ENCODE results near the gene KRTCAP2. TPM values are rescaled to one million over a fixed set of nuclear protein-coding genes. Genes with fewer than 3 reads are reported as not detected.

Gene KRTCAP2
- total and polyA plus RNA-seq, 2 donors, result 97.7 to 223 TPM

- no peaks in the 10 kb centered on the region for H3K9me3 ChIP-seq (ENCODE audit: control insufficient read depth in 2 of 2, insufficient read depth in 1 of 2, low read length in 1 of 2)
- H3K36me3 ChIP-seq (ENCODE audit: control insufficient read depth in 2 of 2, insufficient read depth in 2 of 2, low read length in 1 of 2), result peaks cover 0 to 5% of the 10 kb centered on the region in 2 donors
- no peak overlapping the region for H3K4me3 ChIP-seq (ENCODE audit: low read length in 2 of 2)
- WGBS, result 85% methylated on average over 16 of the region's 16 CpGs
- DNase-seq (ENCODE audit: low read depth in 6 of 9, low spot score in 9 of 9), result no peak
- peaks cover 0 to 2% of the 10 kb centered on the region in 2 donors for H3K27me3 ChIP-seq (ENCODE audit: control insufficient read depth in 2 of 2, insufficient read depth in 1 of 2, low read length in 1 of 2)
- no peak overlapping the region for H3K27ac ChIP-seq (ENCODE audit: low read depth in 1 of 2, low read length in 1 of 2)
- peaks cover 2 to 3% of the 10 kb centered on the region in 2 donors for H3K4me1 ChIP-seq (ENCODE audit: control insufficient read depth in 2 of 2, insufficient read depth in 2 of 2, low read length in 2 of 2)
These were observed 14.4 kb upstream of the KRTCAP2 start for GRCh38 chr1:155187456-155187891.

DNA sequence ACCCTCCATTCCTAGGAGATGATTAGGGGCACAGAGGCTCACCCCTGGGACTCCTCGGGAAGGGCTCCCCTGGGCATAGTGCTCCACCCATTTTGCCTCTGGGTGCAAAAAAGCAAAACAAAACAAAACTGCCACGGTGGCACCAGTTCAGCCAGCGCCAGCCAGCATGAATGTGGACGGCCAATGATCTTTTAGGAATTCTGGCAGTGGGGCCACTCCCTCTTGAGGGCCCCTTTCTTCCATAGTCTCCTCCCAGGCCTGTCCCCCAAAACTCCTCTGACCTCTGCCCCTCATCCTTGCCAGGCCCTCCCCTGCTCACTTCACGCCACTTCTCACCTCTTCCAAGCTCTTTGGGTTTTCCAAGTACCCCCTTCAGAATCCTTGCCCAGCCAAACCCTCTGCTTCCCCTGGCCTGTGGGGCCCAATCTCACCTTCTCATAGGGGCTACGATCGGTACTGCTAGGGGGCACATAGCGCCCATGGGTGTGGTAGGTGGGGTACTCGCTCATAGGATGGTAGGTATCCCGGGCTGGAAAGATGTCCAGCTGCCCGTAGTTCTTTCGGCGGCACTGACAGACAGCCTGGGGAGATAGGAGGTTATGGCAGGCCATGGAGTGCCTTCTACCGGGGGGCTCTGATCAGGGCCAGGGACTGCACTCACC is 13.8 kb upstream of the KRTCAP2 start:
- Histone ChIP-seq H3K4me1 (ENCODE audit: control insufficient read depth in 2 of 2, insufficient read depth in 2 of 2, low read length in 2 of 2) (no peaks in the 10 kb centered on the region), H3K36me3 (ENCODE audit: control insufficient read depth in 2 of 2, insufficient read depth in 2 of 2, low read length in 1 of 2) (peaks cover 0 to 5% of the 10 kb centered on the region in 2 donors), H3K4me3 (ENCODE audit: low read length in 2 of 2) (no peak overlapping the region), H3K27ac (ENCODE audit: low read depth in 1 of 2, low read length in 1 of 2) (no peak overlapping the region), H3K9me3 (ENCODE audit: control insufficient read depth in 2 of 2, insufficient read depth in 1 of 2, low read length in 1 of 2) (no peaks in the 10 kb centered on the region), H3K27me3 (ENCODE audit: control insufficient read depth in 2 of 2, insufficient read depth in 1 of 2, low read length in 1 of 2) (no peaks in the 10 kb centered on the region)
- DNase-seq (ENCODE audit: low read depth in 6 of 9, low spot score in 9 of 9), result no peak
- 92% methylated on average over 14 of the region's 14 CpGs for WGBS

DNA sequence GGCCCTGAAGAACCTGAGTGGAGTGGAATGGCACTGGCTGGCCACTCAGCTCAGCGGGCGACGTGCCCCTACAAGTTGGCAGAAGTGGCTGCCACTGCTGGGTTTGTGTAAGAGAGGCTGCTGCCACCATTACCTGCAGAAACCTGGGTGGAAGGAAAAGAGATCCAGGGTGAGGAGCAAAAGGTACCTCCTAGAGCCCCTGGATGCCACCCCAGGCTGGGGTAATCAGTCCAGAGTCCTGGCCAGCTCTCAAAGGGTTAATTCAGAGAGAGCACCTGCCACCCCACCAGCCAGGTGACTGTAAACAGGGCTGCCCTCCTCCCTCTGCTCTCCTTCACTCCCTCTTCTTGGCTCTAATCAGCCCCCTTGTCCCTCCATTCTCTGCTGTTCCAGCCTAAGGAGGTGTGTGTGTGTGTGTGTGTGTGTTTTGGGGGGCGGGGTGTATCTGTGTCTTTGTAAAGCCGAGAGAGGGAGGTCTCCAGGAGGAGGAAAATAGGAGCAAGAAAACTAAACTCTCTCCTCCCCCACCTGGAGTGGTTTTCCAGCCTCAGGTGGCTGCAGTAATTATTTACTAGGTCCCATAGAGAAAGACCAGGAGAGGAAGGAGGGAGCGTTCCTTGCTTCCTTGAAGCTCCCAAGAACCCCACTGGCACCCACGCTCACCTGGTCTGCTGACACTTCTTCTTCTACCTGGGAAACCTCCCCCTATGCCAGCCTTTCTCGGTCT is 13.1 kb upstream of the KRTCAP2 start:
- no peak overlapping the region for H3K27ac ChIP-seq (ENCODE audit: low read depth in 1 of 2, low read length in 1 of 2)
- DNase-seq (ENCODE audit: low read depth in 6 of 9, low spot score in 9 of 9), result no peak
- no peaks in the 10 kb centered on the region for H3K4me1 ChIP-seq (ENCODE audit: control insufficient read depth in 2 of 2, insufficient read depth in 2 of 2, low read length in 2 of 2)
- H3K36me3 ChIP-seq (ENCODE audit: control insufficient read depth in 2 of 2, insufficient read depth in 2 of 2, low read length in 1 of 2), result peaks cover 0 to 5% of the 10 kb centered on the region in 2 donors
- no peak overlapping the region for H3K4me3 ChIP-seq (ENCODE audit: low read length in 2 of 2)
- WGBS, result 91% methylated on average over 8 of the region's 8 CpGs
- no peaks in the 10 kb centered on the region for H3K27me3 ChIP-seq (ENCODE audit: control insufficient read depth in 2 of 2, insufficient read depth in 1 of 2, low read length in 1 of 2)
- no peaks in the 10 kb centered on the region for H3K9me3 ChIP-seq (ENCODE audit: control insufficient read depth in 2 of 2, insufficient read depth in 1 of 2, low read length in 1 of 2)

- peaks cover 0 to 5% of the 10 kb centered on the region in 2 donors for H3K36me3 ChIP-seq (ENCODE audit: control insufficient read depth in 2 of 2, insufficient read depth in 2 of 2, low read length in 1 of 2)
- no peak overlapping the region for H3K27ac ChIP-seq (ENCODE audit: low read depth in 1 of 2, low read length in 1 of 2)
- H3K9me3 ChIP-seq (ENCODE audit: control insufficient read depth in 2 of 2, insufficient read depth in 1 of 2, low read length in 1 of 2), result no peaks in the 10 kb centered on the region
- H3K27me3 ChIP-seq (ENCODE audit: control insufficient read depth in 2 of 2, insufficient read depth in 1 of 2, low read length in 1 of 2), result no peaks in the 10 kb centered on the region
- H3K4me3 ChIP-seq (ENCODE audit: low read length in 2 of 2), result no peak overlapping the region
- no peaks in the 10 kb centered on the region for H3K4me1 ChIP-seq (ENCODE audit: control insufficient read depth in 2 of 2, insufficient read depth in 2 of 2, low read length in 2 of 2)
- WGBS, result 89% methylated on average over 6 of the region's 6 CpGs
- DNase-seq (ENCODE audit: low read depth in 6 of 9, low spot score in 9 of 9), result no peak
These were observed 12.6 kb upstream of the KRTCAP2 start for GRCh38 chr1:155185783-155186066.

DNA sequence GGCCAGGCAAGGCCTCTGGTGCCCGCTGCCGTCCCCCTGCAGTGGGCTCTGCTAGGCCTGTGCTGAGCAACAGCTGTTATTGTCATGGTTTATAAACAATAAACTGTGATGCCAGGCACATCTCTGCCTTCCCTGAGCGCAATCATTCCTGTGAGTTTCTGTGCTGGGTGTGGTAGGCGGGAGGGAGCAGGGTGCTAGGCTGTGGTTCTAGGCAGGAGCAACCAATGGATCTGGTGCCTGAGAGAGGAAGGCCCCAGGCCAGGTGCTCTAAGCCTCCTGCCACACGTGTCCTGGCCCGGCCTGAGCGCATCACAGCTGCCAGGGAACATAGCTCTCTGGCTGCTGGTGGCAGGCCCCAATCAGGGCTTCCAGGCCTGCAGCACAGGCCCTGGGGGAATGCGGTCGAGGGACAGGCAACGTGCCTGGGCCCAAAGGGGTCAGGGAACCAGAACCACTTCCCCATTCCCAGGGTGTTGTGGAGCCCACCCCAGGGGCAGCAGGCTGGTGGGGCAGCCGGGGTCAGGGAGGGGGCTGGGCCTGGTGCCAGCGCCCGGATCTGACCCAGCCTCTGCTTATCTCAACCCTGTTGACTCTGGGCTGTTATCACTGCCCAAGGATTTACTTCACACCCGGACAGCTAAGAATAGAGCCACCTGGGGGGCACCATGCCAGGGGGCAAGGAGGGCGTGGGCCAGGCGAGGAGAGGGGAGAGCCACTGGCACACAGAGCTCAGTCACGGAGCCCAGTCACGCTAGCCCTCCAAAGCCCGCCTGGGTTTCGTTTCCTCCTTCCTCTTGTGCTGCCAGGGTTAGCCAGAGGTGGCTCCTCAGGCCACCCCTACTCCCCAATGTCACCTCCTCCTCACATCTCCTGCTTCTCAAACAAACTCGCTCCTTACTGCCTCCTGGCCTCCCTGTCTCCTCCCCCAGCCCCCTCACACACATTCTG is 12.0 kb upstream of the KRTCAP2 start:
- WGBS, result 89% methylated on average over 21 of the region's 21 CpGs
- H3K36me3 ChIP-seq (ENCODE audit: control insufficient read depth in 2 of 2, insufficient read depth in 2 of 2, low read length in 1 of 2), result peaks cover 0 to 5% of the 10 kb centered on the region in 2 donors
- H3K4me1 ChIP-seq (ENCODE audit: control insufficient read depth in 2 of 2, insufficient read depth in 2 of 2, low read length in 2 of 2), result no peaks in the 10 kb centered on the region
- DNase-seq (ENCODE audit: low read depth in 6 of 9, low spot score in 9 of 9), result no peak
- no peak overlapping the region for H3K4me3 ChIP-seq (ENCODE audit: low read length in 2 of 2)
- no peak overlapping the region for H3K27ac ChIP-seq (ENCODE audit: low read depth in 1 of 2, low read length in 1 of 2)
- H3K27me3 ChIP-seq (ENCODE audit: control insufficient read depth in 2 of 2, insufficient read depth in 1 of 2, low read length in 1 of 2), result no peaks in the 10 kb centered on the region
- H3K9me3 ChIP-seq (ENCODE audit: control insufficient read depth in 2 of 2, insufficient read depth in 1 of 2, low read length in 1 of 2), result no peaks in the 10 kb centered on the region

GRCh38 chr1:155184351-155184811 is 11.3 kb upstream of the KRTCAP2 start:
- no peak for DNase-seq (ENCODE audit: low read depth in 6 of 9, low spot score in 9 of 9)
- Histone ChIP-seq H3K9me3 (ENCODE audit: control insufficient read depth in 2 of 2, insufficient read depth in 1 of 2, low read length in 1 of 2) (no peaks in the 10 kb centered on the region), H3K27me3 (ENCODE audit: control insufficient read depth in 2 of 2, insufficient read depth in 1 of 2, low read length in 1 of 2) (no peaks in the 10 kb centered on the region), H3K27ac (ENCODE audit: low read depth in 1 of 2, low read length in 1 of 2) (no peak overlapping the region), H3K4me3 (ENCODE audit: low read length in 2 of 2) (no peak overlapping the region), H3K4me1 (ENCODE audit: control insufficient read depth in 2 of 2, insufficient read depth in 2 of 2, low read length in 2 of 2) (no peaks in the 10 kb centered on the region), H3K36me3 (ENCODE audit: control insufficient read depth in 2 of 2, insufficient read depth in 2 of 2, low read length in 1 of 2) (peaks cover 6 to 11% of the 10 kb centered on the region in 2 donors)
- WGBS, result 96% methylated on average over 4 of the region's 4 CpGs

DNA sequence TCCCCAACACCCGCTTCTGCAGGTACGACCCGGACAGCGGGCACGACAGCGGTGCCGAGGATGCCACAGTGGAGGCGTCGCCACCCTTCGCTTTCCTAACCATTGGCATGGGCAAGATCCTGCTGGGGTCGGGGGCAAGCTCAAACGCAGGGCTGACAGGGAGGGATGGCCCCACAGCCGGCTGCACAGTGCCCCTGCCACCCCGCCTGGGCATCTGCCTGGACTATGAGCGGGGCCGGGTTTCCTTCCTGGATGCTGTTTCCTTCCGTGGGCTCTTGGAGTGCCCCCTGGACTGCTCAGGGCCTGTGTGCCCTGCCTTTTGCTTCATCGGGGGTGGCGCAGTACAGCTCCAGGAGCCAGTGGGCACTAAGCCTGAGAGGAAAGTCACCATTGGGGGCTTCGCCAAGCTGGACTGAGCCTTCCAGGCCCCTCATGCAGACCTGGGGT is 10.7 kb upstream of the KRTCAP2 start:
- H3K9me3 ChIP-seq (ENCODE audit: control insufficient read depth in 2 of 2, insufficient read depth in 1 of 2, low read length in 1 of 2), result no peaks in the 10 kb centered on the region
- no peak overlapping the region for H3K27ac ChIP-seq (ENCODE audit: low read depth in 1 of 2, low read length in 1 of 2)
- 97% methylated on average over 20 of the region's 20 CpGs for WGBS
- no peaks in the 10 kb centered on the region for H3K4me1 ChIP-seq (ENCODE audit: control insufficient read depth in 2 of 2, insufficient read depth in 2 of 2, low read length in 2 of 2)
- no peaks in the 10 kb centered on the region for H3K27me3 ChIP-seq (ENCODE audit: control insufficient read depth in 2 of 2, insufficient read depth in 1 of 2, low read length in 1 of 2)
- no peak overlapping the region for H3K4me3 ChIP-seq (ENCODE audit: low read length in 2 of 2)
- peaks cover 11 to 17% of the 10 kb centered on the region in 2 donors for H3K36me3 ChIP-seq (ENCODE audit: control insufficient read depth in 2 of 2, insufficient read depth in 2 of 2, low read length in 1 of 2)
- DNase-seq (ENCODE audit: low read depth in 6 of 9, low spot score in 9 of 9), result no peak

- no peak overlapping the region for H3K27ac ChIP-seq (ENCODE audit: low read depth in 1 of 2, low read length in 1 of 2)
- no peak for DNase-seq (ENCODE audit: low read depth in 6 of 9, low spot score in 9 of 9)
- H3K27me3 ChIP-seq (ENCODE audit: control insufficient read depth in 2 of 2, insufficient read depth in 1 of 2, low read length in 1 of 2), result no peaks in the 10 kb centered on the region
- over 99% methylated on average over 7 of the region's 7 CpGs for WGBS
- H3K4me3 ChIP-seq (ENCODE audit: low read length in 2 of 2), result no peak overlapping the region
- H3K9me3 ChIP-seq (ENCODE audit: control insufficient read depth in 2 of 2, insufficient read depth in 1 of 2, low read length in 1 of 2), result peaks cover 0 to 4% of the 10 kb centered on the region in 2 donors
- peaks cover 0 to under 1% of the 10 kb centered on the region in 2 donors for H3K4me1 ChIP-seq (ENCODE audit: control insufficient read depth in 2 of 2, insufficient read depth in 2 of 2, low read length in 2 of 2)
- H3K36me3 ChIP-seq (ENCODE audit: control insufficient read depth in 2 of 2, insufficient read depth in 2 of 2, low read length in 1 of 2), result peaks cover 22 to 33% of the 10 kb centered on the region in 2 donors
These were observed 9.0 kb upstream of the KRTCAP2 start for GRCh38 chr1:155182052-155182550.
